KMS-11 (cell line): Measurements from ENCODE around the gene OR8D2.

Source experiments
- H2AFZ ChIP-seq: fragments of 200-600 bp; sonication (generic); 2 replicates; pipeline ENCODE4 v1.6.1; 2016; ENCODE audit warnings: antibody characterized with exemption, mixed run types, low read depth
- H3K27ac ChIP-seq: fragments of 200-600 bp; sonication (generic); 2 replicates; pipeline ENCODE4 v1.6.1; 2016; ENCODE audit warnings: mild to moderate bottlenecking, mixed run types
- H3K27me3 ChIP-seq: fragments of 200-600 bp; sonication (generic); 2 replicates; pipeline ENCODE4 v1.6.1; 2017; ENCODE audit warnings: mild to moderate bottlenecking, low read depth, mixed run types, moderate library complexity; ENCODE audit not compliant: insufficient read depth
- H3K36me3 ChIP-seq: fragments of 200-600 bp; sonication (generic); 2 replicates; pipeline ENCODE4 v1.6.1; 2017; ENCODE audit warnings: mild to moderate bottlenecking, mixed run types; ENCODE audit not compliant: insufficient read depth
- H3K4me1 ChIP-seq: fragments of 200-600 bp; sonication (generic); 2 replicates; pipeline ENCODE4 v1.6.1; 2016; ENCODE audit warnings: mild to moderate bottlenecking, low read depth, mixed run types; ENCODE audit not compliant: poor library complexity, severe bottlenecking
- H3K4me2 ChIP-seq: fragments of 200-600 bp; sonication (generic); 2 replicates; pipeline ENCODE4 v1.7.0; 2016; ENCODE audit warnings: mild to moderate bottlenecking, mixed run types
- H3K4me3 ChIP-seq: fragments of 200-600 bp; sonication (generic); IDR thresholded peaks from 2 replicates; pipeline ENCODE4 v1.6.1; 2017; ENCODE audit warnings: low read depth, low read length, mixed read lengths; ENCODE audit not compliant: insufficient read depth
- H3K79me2 ChIP-seq: fragments of 200-600 bp; sonication (generic); 2 replicates; pipeline ENCODE4 v1.6.1; 2016; ENCODE audit warnings: low read depth, mixed run types; ENCODE audit not compliant: insufficient read depth
- H3K9ac ChIP-seq: fragments of 200-600 bp; sonication (generic); 2 replicates; pipeline ENCODE4 v1.6.1; 2016; ENCODE audit warnings: mild to moderate bottlenecking, mixed run types
- H4K20me1 ChIP-seq: fragments of 200-600 bp; sonication (generic); 2 replicates; pipeline ENCODE4 v1.6.1; 2016; ENCODE audit warnings: mild to moderate bottlenecking, mixed run types; ENCODE audit not compliant: insufficient read depth
- CTCF ChIP-seq: fragments of 200-600 bp; sonication (generic); conservative IDR thresholded peaks from 2 replicates; pipeline ENCODE4 v1.6.1; 2017; ENCODE audit warnings: low read depth, mild to moderate bottlenecking, antibody characterized with exemption, low read length, moderate library complexity, mixed read lengths

OR8D2 gene

DNA sequence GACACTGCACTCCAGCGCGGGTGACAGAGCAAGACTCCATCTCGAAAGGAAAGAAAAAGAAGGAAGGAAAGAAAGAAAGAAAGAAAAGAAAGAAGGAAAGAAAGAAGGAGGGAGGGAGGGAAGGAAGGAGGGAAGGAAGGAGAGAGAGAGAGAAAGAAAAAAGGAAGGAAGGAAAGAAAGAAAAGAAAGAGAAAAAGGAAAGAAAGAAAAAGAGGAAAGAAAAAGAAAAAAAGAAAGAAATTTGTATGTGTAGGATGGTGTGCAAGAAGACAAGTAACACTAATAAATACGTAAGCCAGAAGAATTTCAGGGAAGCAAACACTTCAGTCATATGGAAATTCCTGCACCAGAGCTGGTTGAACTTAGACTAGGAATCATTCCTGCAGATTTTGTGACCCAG lies 6.9 kb downstream of the OR8D2 start:
- Histone ChIP-seq H3K79me2 (no peaks in the 10 kb centered on the region), H3K4me2 (no peak overlapping the region)

GRCh38 chr11:124311670-124312069 lies 8.3 kb downstream of the OR8D2 start:
- H3K27me3 ChIP-seq = no peaks in the 10 kb centered on the region
- H2AFZ ChIP-seq = no peak overlapping the region
- no peaks in the 10 kb centered on the region for H3K79me2 ChIP-seq

More for the DNA sequence above, 6.9 kb downstream of the OR8D2 start:
- Histone ChIP-seq H4K20me1 (no peaks in the 10 kb centered on the region), H3K4me1 (no peaks in the 10 kb centered on the region), H3K4me3 (no peak overlapping the region), H2AFZ (no peak overlapping the region), H3K27ac (no peak overlapping the region), H3K9ac (no peak overlapping the region), H3K36me3 (no peaks in the 10 kb centered on the region), H3K27me3 (no peaks in the 10 kb centered on the region)
- no peak for TF ChIP-seq CTCF

DNA sequence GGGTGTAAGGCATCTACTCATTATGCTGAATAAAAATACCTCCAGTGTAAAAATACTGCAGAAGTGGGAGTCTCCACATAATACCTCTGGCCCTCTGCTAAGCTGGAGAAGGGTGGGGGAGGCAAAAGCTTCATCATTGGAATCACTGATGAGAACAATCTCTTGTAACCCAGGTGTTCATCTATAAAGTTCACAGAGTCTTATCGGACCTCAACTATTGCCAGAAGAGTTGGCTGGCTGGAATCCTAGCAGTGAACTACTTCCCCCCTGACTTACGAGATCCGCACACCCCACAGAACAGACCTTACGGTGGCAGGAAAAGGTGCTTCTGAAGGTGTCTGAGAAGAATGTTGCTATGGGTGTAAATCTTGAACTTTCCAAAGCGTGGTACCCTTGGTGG lies 8.7 kb downstream of the OR8D2 start:
- H3K9ac ChIP-seq = no peak overlapping the region
- no peaks in the 10 kb centered on the region for H4K20me1 ChIP-seq
- TF ChIP-seq CTCF = no peak
- H3K79me2 ChIP-seq = no peaks in the 10 kb centered on the region
- no peaks in the 10 kb centered on the region for H3K36me3 ChIP-seq
- no peak overlapping the region for H2AFZ ChIP-seq
- H3K27ac ChIP-seq = no peak overlapping the region
- no peaks in the 10 kb centered on the region for H3K27me3 ChIP-seq
- H3K4me2 ChIP-seq = no peak overlapping the region
- no peak overlapping the region for H3K4me3 ChIP-seq
- H3K4me1 ChIP-seq = no peaks in the 10 kb centered on the region

More at GRCh38 chr11:124311670-124312069, 8.3 kb downstream of the OR8D2 start:
- no peak for TF ChIP-seq CTCF
- Histone ChIP-seq H3K4me1 (no peaks in the 10 kb centered on the region), H3K27ac (no peak overlapping the region), H3K36me3 (no peaks in the 10 kb centered on the region), H4K20me1 (no peaks in the 10 kb centered on the region), H3K9ac (no peak overlapping the region), H3K4me3 (no peak overlapping the region), H3K4me2 (no peak overlapping the region)

DNA sequence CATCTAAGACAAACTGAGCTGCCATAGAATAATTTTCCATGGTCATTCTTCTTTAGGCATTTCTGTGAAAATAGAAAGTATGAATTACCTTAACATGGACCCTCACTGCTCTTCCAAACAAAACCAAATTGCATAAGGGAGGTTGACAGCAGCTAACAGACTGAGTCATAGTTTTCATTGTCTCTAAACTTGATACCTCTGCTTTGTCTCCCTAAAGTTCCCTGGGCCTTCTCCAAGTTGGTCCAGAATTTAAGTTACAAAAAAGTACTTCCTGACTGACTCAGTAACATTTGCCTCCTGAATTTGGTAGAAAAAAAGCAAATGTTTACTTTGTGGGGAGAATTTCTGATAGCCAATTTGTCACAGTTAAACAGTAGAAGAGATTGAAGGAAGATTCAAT lies 9.3 kb downstream of the OR8D2 start:
- Histone ChIP-seq H3K4me1 (no peaks in the 10 kb centered on the region), H3K27me3 (no peaks in the 10 kb centered on the region), H2AFZ (no peak overlapping the region), H3K36me3 (no peaks in the 10 kb centered on the region), H3K79me2 (no peaks in the 10 kb centered on the region), H3K4me2 (no peak overlapping the region), H3K27ac (no peak overlapping the region), H3K4me3 (no peak overlapping the region), H3K9ac (no peak overlapping the region), H4K20me1 (no peaks in the 10 kb centered on the region)
- no peak for TF ChIP-seq CTCF
